HL-60 (cell line): ENCODE measurements around the gene FAM240B.

ENCODE experiments used
- DNase-seq, 2 experiments: peaks; one replicate each; pipeline ENCODE4 v3.0.0-alpha.2; 2010 to 2020; ENCODE audit warnings: low read depth in 1 of 2, low spot score in 1 of 2
- H3K27ac ChIP-seq: fragments of 250-450 bp; sonication (Bioruptor Pico); replicated peaks from 2 replicates; pipeline ENCODE4 v1.5.1; 2020; ENCODE audit warnings: mild to moderate bottlenecking, moderate library complexity
- H3K27me3 ChIP-seq: fragments of 250-450 bp; sonication (Bioruptor Pico); 2 replicates; pipeline ENCODE4 v1.5.1; 2021; ENCODE audit warnings: mild to moderate bottlenecking, moderate library complexity; ENCODE audit not compliant: insufficient read depth, poor library complexity, severe bottlenecking
- H3K4me3 ChIP-seq: replicated peaks from 2 replicates; pipeline ENCODE4 v1.5.1; 2011; ENCODE audit warnings: mild to moderate bottlenecking, control low read depth, low read length; ENCODE audit not compliant: insufficient read depth
- GABPA ChIP-seq: IDR thresholded peaks from 2 replicates; pipeline ENCODE4 v1.6.1; 2012; ENCODE audit warnings: low read depth
- POLR2AphosphoS5 ChIP-seq: IDR thresholded peaks from 2 replicates; pipeline ENCODE4 v1.6.1; 2012; ENCODE audit warnings: low read depth
- SPI1 ChIP-seq: IDR thresholded peaks from 2 replicates; pipeline ENCODE4 v1.6.1; 2012; ENCODE audit warnings: low read depth, mild to moderate bottlenecking, borderline replicate concordance
- TF ChIP-seq, protein P1 (sequence below): IDR thresholded peaks from 2 replicates; pipeline ENCODE4 v1.6.1; 2012; ENCODE audit warnings: low read depth; ENCODE audit not compliant: insufficient replicate concordance
- TF ChIP-seq, protein P2 (sequence below): IDR thresholded peaks from one replicate; pipeline ENCODE4 v1.5.1; 2011; ENCODE audit warnings: low read length, control low read depth, inconsistent platforms; ENCODE audit not compliant: insufficient read depth

The FAM240B gene

DNA sequence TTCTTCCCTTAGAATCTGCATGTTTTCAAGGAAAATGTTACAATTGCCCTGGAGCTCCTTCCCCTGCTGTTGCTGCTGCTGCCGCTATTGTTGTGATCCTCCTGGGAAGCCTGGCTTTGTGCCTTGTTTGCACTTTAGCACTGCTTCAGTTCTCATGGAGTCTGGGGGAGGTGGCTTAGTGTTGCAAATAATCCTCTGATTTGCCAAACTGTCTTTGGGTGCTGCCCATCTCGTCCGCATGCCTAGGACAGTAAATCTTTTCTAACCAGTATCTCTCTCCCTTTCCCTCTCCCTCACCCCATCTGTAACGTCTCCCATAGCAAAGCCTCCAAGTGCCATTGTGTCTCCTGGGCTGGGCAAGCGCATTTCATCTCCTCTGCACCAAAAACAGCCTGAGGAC is 30.3 kb downstream of the FAM240B start:
- no peak for DNase-seq
- Histone ChIP-seq H3K27ac (no peak overlapping the region), H3K4me3 (no peak overlapping the region), H3K27me3 (no peaks in the 10 kb centered on the region)
- TF ChIP-seq SPI1: no peak
- TF ChIP-seq POLR2AphosphoS5: no peak
- no peak for TF ChIP-seq GABPA
- TF ChIP-seq, protein P1, sequence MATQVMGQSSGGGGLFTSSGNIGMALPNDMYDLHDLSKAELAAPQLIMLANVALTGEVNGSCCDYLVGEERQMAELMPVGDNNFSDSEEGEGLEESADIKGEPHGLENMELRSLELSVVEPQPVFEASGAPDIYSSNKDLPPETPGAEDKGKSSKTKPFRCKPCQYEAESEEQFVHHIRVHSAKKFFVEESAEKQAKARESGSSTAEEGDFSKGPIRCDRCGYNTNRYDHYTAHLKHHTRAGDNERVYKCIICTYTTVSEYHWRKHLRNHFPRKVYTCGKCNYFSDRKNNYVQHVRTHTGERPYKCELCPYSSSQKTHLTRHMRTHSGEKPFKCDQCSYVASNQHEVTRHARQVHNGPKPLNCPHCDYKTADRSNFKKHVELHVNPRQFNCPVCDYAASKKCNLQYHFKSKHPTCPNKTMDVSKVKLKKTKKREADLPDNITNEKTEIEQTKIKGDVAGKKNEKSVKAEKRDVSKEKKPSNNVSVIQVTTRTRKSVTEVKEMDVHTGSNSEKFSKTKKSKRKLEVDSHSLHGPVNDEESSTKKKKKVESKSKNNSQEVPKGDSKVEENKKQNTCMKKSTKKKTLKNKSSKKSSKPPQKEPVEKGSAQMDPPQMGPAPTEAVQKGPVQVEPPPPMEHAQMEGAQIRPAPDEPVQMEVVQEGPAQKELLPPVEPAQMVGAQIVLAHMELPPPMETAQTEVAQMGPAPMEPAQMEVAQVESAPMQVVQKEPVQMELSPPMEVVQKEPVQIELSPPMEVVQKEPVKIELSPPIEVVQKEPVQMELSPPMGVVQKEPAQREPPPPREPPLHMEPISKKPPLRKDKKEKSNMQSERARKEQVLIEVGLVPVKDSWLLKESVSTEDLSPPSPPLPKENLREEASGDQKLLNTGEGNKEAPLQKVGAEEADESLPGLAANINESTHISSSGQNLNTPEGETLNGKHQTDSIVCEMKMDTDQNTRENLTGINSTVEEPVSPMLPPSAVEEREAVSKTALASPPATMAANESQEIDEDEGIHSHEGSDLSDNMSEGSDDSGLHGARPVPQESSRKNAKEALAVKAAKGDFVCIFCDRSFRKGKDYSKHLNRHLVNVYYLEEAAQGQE: no peak
- TF ChIP-seq, protein P2, sequence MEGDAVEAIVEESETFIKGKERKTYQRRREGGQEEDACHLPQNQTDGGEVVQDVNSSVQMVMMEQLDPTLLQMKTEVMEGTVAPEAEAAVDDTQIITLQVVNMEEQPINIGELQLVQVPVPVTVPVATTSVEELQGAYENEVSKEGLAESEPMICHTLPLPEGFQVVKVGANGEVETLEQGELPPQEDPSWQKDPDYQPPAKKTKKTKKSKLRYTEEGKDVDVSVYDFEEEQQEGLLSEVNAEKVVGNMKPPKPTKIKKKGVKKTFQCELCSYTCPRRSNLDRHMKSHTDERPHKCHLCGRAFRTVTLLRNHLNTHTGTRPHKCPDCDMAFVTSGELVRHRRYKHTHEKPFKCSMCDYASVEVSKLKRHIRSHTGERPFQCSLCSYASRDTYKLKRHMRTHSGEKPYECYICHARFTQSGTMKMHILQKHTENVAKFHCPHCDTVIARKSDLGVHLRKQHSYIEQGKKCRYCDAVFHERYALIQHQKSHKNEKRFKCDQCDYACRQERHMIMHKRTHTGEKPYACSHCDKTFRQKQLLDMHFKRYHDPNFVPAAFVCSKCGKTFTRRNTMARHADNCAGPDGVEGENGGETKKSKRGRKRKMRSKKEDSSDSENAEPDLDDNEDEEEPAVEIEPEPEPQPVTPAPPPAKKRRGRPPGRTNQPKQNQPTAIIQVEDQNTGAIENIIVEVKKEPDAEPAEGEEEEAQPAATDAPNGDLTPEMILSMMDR: no peak

DNA sequence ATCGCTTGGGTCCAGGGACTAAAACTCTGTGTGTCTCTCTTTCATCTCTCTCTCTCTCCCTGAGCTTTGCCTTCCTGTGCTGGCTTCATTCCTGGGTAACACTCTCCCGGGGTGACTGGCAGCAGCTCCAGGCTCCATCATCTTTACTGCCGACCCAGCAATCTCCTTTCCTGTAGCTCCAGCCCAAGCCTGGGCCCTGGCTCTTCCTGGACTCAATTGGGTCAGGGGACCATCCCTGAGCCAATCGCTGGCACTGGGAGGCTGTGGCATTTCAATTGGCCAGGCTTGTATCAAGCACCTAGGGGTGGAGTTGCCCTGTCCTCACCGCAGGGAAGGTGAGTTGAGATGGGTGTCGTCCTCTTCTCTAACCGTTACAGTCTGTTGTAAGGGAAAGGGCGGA is 31.9 kb downstream of the FAM240B start:
- H3K27me3 ChIP-seq: no peaks in the 10 kb centered on the region
- H3K27ac ChIP-seq: no peak overlapping the region
- H3K4me3 ChIP-seq: no peak overlapping the region
- TF ChIP-seq, protein P1: no peak
- no peak for TF ChIP-seq GABPA
- TF ChIP-seq, protein P2: no peak
- TF ChIP-seq SPI1: no peak
- TF ChIP-seq POLR2AphosphoS5: no peak
- DNase-seq: no peak

DNA sequence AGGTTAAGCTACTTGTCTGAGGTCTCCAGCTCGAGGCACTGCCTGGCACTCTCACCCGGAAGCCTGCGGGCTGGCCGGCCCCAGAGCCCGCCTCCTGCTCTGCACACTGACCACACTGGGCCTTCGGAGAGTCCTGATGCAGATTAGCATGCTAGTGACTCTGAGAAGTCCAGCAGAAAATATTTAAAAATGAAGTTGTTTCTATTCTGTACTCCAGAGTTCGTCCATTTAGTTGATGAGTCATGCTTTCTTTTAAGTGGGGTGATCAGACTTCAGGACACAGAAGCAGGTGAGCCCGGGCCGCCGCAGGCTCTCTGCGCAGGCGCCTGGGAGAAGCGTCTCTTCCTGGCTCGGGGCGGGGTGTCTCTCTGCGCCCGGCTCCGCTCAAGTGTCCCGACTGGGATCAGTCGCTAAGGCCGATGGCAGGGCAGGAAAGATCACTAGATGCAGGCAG is 32.5 kb downstream of the FAM240B start:
- no peak for DNase-seq
- H3K27ac ChIP-seq: no peak overlapping the region
- TF ChIP-seq, protein P2: no peak
- no peak overlapping the region; the same call in 1 of the 2 replicates for H3K4me3 ChIP-seq
- no peaks in the 10 kb centered on the region for H3K27me3 ChIP-seq

DNA sequence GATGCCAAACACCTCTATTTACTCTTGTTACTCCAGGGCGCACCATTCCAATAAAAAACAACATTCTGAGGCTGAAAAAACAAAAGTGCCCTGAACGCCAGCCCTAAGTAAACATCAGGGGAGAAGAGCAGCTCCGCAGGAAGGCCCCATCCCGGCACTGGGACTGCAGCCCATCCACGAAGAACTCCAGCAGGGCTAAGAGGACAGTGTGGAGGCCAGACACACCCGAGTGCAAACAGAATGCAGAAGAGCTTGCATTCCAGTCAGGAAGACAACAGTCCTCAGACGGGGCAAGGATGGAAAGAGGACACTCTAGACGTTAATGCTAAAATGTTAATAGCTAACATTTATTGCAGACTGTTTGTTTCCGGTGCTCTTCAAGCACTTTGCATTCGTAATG is 33.0 kb downstream of the FAM240B start:
- Histone ChIP-seq H3K4me3 (no peak overlapping the region), H3K27ac (no peak overlapping the region), H3K27me3 (no peaks in the 10 kb centered on the region)
- no peak for DNase-seq
- TF ChIP-seq GABPA: no peak
- TF ChIP-seq SPI1: no peak
- TF ChIP-seq, protein P2: no peak
- TF ChIP-seq, protein P1: no peak
- no peak for TF ChIP-seq POLR2AphosphoS5
